Nucleus accumbens (tissue), 56 donors: ENCODE data around the gene AKR1C8.
"Not testable (repeated sequence)": the region's sequence is repeated elsewhere in the genome, so short reads cannot be mapped to it uniquely, and the experiment has no call there.

Experiments used
- DNase-seq, 56 donors: peaks; one replicate each; lab custom pipeline; 2025; lab: John Stamatoyannopoulos, UW

The AKR1C8 gene

GRCh38 chr10:5116621-5117020 is 68.3 kb downstream of the AKR1C8 start:
- no peak for DNase-seq

- not testable (repeated sequence) for DNase-seq
Measured at GRCh38 chr10:5109861-5110260, 75.1 kb downstream of the AKR1C8 start.

GRCh38 chr10:5108658-5109416 is 76.1 kb downstream of the AKR1C8 start:
- DNase-seq: no peak

- no peak for DNase-seq
Measured at GRCh38 chr10:5107860-5108526, 77.0 kb downstream of the AKR1C8 start.

GRCh38 chr10:5106553-5106952 is 78.4 kb downstream of the AKR1C8 start:
- DNase-seq: no peak

- DNase-seq: no peak
Measured at GRCh38 chr10:5105626-5106025, 79.3 kb downstream of the AKR1C8 start.
